Mucosa of descending colon (tissue), 3 donors: ENCODE data around the gene GIMAP8. TPM values are rescaled to one million over a fixed set of nuclear protein-coding genes. Genes with fewer than 3 reads are reported as not detected.

Experiments used
- ATAC-seq: fragments of 200-7000 bp; cut with Tn5 transposase; one replicate; pipeline ENCODE4 v1.9.1; 2020; ENCODE audit warnings: mild to moderate bottlenecking, moderate library complexity
- DNase-seq, 3 donors: peaks; one replicate each; pipeline ENCODE4 v3.0.0-alpha.2; 2020
- H3K36me3 ChIP-seq: fragments of 200-600 bp; one replicate; pipeline ENCODE4 v1.8.0; 2021; ENCODE audit warnings: low read depth, mild to moderate bottlenecking
- H3K4me1 ChIP-seq: fragments of 200-600 bp; one replicate; pipeline ENCODE4 v1.8.0; 2021; ENCODE audit warnings: low read depth, mild to moderate bottlenecking
- H3K4me3 ChIP-seq: fragments of 200-600 bp; one replicate; pipeline ENCODE4 v1.8.0; 2021; ENCODE audit warnings: mild to moderate bottlenecking
- H3K9me3 ChIP-seq: fragments of 200-600 bp; one replicate; pipeline ENCODE4 v1.8.0; 2021; ENCODE audit warnings: mild to moderate bottlenecking
- intact Hi-C, 2 donors: fragments of 100-400 bp; cut with DNase I in 1 of 2; cut with micrococcal nuclease in 1 of 2; formaldehyde crosslinking; loops; one replicate each; pipeline versions ENCODE4 v1.11.0 to v1.11.1; 2022; cut with DNase I, micrococcal nuclease
- total RNA-seq, 3 donors: library from RNA; stranded (reverse); fragmentation: NEBNext Ultra II Directional in 2 of 3; extraction: Animal tissue kit (Norgen Biotek cat#: 25700) in 2 of 3; gene quantifications; one replicate each; pipeline versions ENCODE4 v1.2.1 to v1.2.4, GENCODE V29; 2021 to 2023
- TF ChIP-seq, protein P1 (sequence below): fragments of 200-600 bp; IDR thresholded peaks from one replicate; pipeline ENCODE4 v1.8.0; 2022; ENCODE audit warnings: antibody characterized with exemption, mild to moderate bottlenecking
- donor health status: DM: no; HTN: no; CAD: no; lungs with moderate emphysema.
- donor health status: DM: no; HTN: no; CAD: no.
- donor health status: DM: no; HTN: yes; CAD: no.

The GIMAP8 gene
- total RNA-seq, 3 donors from 2014 or later, result 4.1 to 9.1 (median 5.5) TPM

DNA sequence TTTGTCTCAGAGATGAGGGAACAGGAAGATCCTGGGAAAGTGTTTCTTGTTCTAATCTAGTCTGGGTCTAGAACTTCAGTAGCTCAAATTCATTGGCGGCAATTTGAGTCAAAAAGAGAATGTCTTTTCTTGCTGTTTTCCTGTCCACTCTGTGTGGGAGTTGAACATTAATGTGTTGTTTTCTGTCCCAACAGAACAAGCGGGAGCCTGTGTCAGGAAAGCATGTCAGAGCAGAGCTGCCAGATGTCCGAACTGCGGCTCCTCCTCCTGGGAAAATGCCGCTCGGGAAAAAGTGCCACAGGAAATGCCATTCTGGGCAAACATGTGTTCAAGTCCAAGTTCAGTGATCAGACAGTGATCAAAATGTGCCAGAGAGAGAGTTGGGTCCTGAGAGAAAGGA lies 16.0 kb downstream of the GIMAP8 start:
- Histone ChIP-seq H3K4me3 (no peak overlapping the region), H3K9me3 (peaks cover 13% of the 10 kb centered on the region), H3K4me1 (no peaks in the 10 kb centered on the region), H3K36me3 (no peaks in the 10 kb centered on the region)
- intact Hi-C loops, result no loop called here
- DNase-seq (no peak), ATAC-seq (no peak)
- TF ChIP-seq, protein P1, sequence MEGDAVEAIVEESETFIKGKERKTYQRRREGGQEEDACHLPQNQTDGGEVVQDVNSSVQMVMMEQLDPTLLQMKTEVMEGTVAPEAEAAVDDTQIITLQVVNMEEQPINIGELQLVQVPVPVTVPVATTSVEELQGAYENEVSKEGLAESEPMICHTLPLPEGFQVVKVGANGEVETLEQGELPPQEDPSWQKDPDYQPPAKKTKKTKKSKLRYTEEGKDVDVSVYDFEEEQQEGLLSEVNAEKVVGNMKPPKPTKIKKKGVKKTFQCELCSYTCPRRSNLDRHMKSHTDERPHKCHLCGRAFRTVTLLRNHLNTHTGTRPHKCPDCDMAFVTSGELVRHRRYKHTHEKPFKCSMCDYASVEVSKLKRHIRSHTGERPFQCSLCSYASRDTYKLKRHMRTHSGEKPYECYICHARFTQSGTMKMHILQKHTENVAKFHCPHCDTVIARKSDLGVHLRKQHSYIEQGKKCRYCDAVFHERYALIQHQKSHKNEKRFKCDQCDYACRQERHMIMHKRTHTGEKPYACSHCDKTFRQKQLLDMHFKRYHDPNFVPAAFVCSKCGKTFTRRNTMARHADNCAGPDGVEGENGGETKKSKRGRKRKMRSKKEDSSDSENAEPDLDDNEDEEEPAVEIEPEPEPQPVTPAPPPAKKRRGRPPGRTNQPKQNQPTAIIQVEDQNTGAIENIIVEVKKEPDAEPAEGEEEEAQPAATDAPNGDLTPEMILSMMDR, result no peak

DNA sequence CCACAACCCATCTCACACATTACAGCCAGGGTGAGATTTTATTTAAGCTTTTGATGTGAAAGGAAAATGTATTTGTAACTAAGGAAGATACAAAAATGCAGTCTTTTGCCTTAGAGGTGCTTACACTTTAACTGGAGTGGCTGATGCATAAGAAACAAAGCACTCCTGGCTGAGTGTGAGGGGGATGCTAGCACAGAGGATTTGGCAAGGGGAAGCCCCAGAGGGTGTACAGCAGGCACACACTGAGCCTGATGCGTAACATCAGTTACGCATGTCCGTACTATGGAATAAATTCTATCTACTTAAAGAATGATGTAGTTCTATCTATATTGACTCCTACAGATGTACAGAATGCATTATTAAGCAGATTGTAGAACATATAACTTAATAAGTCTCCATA lies 17.8 kb downstream of the GIMAP8 start:
- TF ChIP-seq, protein P1, result no peak
- no peak for DNase-seq
- no peaks in the 10 kb centered on the region for H3K9me3 ChIP-seq
- H3K4me1 ChIP-seq, result no peaks in the 10 kb centered on the region
- intact Hi-C loops, result no loop called here
- H3K4me3 ChIP-seq, result no peak overlapping the region
- ATAC-seq, result no peak
- no peaks in the 10 kb centered on the region for H3K36me3 ChIP-seq

DNA sequence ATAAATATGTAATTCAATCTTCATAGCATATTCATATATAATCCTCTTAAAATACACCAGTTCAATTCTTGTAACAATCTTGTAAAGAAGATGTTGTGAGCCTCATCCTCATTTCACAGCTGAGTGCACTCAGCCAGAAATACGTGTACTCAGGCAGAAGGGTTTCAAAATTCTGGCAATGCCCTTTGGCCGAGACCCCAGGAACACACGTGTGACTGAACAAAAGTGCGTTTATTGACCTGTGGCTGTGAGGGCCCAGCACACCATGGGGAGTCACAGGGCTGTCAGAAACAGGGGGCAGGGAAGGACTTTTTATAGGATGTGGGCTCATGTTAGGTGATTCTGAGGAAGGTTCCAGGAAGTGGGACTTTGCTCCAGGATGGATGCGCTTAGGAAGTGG lies 21.5 kb downstream of the GIMAP8 start:
- intact Hi-C loops, result no loop called here
- ATAC-seq, result no peak
- Histone ChIP-seq H3K9me3 (no peaks in the 10 kb centered on the region), H3K4me1 (no peaks in the 10 kb centered on the region), H3K36me3 (no peaks in the 10 kb centered on the region), H3K4me3 (no peak overlapping the region)
- TF ChIP-seq, protein P1, result no peak
- no peak for DNase-seq

DNA sequence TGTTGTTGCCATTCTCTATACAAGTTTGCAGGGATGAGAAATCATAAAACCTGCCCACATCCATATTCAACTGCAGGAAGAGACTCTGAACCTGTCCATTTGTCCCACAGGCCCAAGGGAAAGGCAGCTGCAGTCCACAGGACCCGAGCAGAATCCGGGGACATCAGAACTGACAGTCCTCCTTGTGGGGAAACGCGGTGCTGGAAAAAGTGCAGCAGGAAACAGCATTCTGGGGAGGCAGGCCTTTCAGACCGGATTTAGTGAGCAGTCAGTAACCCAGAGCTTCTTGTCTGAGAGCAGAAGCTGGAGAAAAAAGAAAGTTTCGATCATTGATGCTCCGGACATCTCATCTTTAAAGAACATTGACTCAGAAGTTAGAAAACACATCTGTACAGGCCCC lies 23.5 kb downstream of the GIMAP8 start:
- Histone ChIP-seq H3K4me1 (no peaks in the 10 kb centered on the region), H3K36me3 (no peaks in the 10 kb centered on the region), H3K9me3 (no peaks in the 10 kb centered on the region), H3K4me3 (no peak overlapping the region)
- ATAC-seq (no peak), DNase-seq (no peak)
- intact Hi-C loops, result no loop called here
- TF ChIP-seq, protein P1, result no peak

DNA sequence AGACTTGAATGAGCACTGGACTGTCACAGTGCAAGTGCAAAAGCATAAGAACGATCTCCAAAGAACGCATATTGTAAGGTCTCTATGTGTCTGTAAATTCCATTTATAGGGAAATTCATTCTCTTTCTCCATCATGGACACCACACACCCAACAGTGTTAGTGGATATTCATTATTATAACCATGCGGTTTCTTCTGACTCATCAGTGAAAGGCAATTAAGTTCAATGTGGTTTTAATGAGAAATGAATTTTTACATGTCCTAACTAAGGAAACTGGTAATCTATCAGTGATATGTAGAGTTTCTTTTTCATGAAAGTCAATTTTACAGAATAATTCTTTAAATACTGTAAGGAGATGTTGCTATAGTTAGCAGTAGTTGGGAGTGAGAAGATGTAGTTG lies 25.9 kb downstream of the GIMAP8 start:
- intact Hi-C loops, result no loop called here
- TF ChIP-seq, protein P1, result no peak
- no peak for DNase-seq
- Histone ChIP-seq H3K9me3 (no peaks in the 10 kb centered on the region), H3K4me3 (no peak overlapping the region), H3K36me3 (no peaks in the 10 kb centered on the region), H3K4me1 (no peaks in the 10 kb centered on the region)
- ATAC-seq, result no peak
